ENCODE data around the gene ANO1.

DNA sequence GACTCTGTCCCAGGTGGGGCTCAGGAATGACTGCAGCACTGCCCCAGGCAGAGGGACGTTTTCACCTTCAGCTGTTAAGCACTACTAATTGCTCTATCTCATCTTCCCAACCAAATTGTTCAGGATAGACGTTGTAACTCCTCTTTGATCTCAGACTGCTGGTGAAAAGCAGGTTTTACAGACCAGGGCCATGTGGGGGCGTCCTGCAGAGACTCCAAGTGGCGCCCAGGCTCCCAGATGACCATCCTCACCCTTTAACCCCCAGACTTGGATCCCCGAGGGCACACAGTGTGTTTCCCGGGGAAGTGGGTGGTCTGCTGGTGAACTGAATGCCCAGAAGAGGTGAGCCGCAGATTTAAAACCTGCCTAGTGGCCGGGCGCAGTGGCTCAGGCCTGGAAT, 148.8 kb downstream of the ANO1 start:
- TF ChIP-seq GATA2 (IDR thresholded peaks at IDR 0.05; ENCODE audit: low read depth, low read length) (no peak), GATA3 (IDR thresholded peaks at IDR 0.05; ENCODE audit: low read depth, low read length) (no peak)

All from SH-SY5Y (cell line).